HL-60/S4 treated with retinoic acid at 250 ng/mL for 4 days and 3 days (cell line): ENCODE results near the gene ALG10B.
"Not testable (repeated sequence)": the region's sequence is repeated elsewhere in the genome, so short reads cannot be mapped to it uniquely, and the experiment has no call there.

Experiments
- in situ Hi-C: fragments of 300-500 bp; cut with MboI; formaldehyde crosslinking; loops from 2 replicates; pipeline ENCODE4 v1.7.0; 2022; ENCODE audit warnings: low sequenced_read_pairs

Gene ALG10B, protein sequence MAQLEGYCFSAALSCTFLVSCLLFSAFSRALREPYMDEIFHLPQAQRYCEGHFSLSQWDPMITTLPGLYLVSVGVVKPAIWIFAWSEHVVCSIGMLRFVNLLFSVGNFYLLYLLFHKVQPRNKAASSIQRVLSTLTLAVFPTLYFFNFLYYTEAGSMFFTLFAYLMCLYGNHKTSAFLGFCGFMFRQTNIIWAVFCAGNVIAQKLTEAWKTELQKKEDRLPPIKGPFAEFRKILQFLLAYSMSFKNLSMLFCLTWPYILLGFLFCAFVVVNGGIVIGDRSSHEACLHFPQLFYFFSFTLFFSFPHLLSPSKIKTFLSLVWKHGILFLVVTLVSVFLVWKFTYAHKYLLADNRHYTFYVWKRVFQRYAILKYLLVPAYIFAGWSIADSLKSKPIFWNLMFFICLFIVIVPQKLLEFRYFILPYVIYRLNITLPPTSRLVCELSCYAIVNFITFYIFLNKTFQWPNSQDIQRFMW

DNA sequence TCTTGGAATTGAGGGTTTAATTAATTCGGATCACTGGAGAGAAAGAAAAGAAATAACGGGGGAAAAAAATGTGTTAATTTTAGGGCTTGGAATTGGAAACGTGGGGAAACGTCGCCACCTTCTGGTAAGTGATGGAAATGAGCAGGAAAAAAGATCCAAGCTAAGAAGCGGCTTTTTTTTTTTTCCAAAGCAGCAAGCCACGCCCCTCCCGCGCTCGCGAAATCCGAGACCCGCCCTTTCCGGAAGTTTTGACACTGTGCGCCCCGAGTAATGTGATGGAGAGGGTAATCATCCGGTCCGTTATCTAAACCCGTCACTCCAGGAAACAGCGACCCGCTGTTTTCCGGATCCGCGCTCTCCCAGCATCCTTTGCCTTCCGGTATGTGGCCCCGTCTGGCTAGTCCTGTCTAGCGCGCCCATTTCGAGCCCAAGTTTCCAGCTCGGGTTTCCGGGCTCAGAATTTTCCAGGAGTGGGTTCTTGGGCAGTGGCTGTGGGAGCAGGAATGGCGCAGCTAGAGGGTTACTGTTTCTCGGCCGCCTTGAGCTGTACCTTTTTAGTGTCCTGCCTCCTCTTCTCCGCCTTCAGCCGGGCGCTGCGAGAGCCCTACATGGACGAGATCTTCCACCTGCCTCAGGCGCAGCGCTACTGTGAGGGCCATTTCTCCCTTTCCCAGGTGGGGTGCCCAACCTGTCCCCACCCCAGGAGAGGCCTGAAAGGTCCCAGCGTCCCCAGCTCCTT, at the start of gene ALG10B:
Gene ALG10B (plus strand): TSS at position 384 of the 739 bp plus-strand sequence. CDS start 120 bp downstream, at position 504.
- in situ Hi-C loops, result loop anchor here (25.0 kb wide), 1 partner anchor 179 kb away; no protein-coding TSS in a partner anchor

DNA sequence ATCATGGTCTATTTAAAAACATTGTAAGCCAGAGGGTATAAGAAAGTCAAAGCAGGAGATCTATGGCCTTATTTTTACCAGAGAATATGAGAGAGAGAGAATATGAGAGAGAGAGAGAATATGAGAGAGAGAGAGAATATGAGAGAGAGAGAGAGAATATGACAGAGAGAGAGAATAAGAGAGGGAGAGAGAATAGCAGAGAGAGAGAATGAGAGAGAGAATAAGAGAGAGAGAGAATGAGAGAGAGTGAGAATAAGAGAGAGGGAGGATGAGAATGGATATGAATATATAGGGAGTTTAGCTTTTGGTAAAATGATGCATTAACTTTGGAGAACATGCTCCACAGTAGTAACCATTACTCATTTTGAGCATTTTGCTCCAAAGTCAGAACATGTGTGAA, 48.0 kb upstream of the ALG10B start:
- in situ Hi-C loops, result no loop called here

DNA sequence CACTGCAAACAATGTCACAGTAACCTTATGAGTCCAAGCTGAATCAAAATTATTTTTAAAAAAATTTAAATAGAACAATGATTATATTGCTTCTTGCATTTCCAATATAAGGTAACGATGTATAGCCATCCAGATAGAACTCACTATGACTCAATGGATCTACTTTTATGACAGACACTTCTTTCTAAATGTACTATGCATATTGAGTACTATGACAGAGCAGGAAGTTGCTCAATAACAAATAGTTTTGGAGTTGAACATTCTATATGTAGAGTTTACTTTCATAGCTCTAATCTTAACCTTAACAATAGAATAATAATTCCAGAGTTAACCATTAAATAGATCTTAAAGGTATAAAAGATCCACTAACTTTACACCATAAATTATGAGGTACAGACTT, 46.7 kb upstream of the ALG10B start:
- in situ Hi-C loops, result no loop called here

DNA sequence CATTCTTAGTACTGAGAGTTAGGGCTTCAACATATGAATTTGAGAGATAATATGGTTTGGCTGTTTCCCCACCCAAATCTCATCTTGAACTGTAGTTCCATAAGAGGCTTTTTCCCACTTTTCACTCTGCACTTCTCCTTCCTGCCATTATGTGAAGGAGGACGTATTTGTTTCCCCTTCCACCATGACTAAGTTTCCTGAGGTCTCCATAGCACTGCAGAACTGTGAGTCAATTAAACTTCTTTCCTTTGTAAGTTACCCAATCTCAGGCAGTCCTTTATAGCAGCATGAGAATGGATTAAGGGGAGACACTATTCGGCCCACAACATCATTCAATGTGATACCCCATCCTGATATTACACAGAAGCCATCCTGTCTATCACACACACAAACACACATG, 36.8 kb upstream of the ALG10B start:
- in situ Hi-C loops, result no loop called here

DNA sequence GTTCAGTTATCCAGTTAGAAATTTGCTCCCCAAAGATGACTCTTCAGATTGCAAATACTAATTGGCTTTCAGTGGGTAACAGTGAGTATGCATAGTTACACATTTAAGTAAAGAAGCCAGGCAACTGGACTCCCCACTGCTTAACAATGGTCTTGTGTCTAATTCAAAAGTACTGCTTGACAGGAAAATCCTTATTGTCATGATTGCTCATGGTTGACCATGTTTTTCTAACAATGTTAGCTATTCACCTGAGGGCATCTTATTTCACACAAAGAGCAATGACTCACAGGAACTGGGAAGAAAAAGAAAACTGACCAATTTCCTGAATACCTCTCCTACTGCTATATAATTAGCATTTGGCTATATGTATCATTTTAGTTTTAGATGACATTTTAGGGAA, 33.7 kb upstream of the ALG10B start:
- in situ Hi-C loops, result no loop called here

DNA sequence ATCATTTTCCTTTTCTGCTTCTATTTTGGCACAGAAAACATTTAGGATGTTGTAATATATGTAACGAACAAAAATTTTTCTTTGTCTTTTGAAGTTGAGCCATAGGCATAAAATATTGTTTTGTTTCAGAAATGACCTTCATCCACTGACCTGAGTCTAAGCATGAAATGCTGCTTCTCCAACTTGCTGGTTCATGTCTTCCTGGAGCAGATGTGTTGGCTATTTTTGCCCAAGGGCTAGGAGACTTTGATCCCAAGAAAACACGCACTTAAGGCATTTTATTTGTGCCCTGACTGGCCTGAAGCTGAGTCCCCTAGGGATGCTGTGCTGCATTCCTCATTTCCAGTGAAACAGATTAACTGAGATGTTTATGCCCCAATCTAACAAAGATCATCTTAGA, 27.2 kb upstream of the ALG10B start:
- in situ Hi-C loops, result no loop called here

DNA sequence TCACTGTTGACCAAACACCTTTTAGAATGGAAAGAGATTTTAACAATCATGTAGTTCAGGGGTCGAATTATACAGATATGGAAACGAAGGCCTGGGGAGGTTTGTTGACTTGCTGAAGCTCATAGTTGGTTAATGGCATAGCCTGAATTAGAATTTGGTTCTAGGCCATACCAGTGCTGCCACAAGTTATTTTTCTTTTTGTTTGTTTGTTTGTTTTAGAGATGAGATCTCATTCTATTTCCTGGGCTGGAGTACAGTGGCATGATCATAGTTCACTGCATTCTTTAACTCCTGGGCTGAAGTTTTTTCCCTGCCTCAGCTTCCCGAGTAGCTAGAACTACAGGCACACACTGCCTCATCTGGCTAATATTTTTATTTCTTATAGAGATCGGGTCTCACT, 25.4 kb upstream of the ALG10B start:
- in situ Hi-C loops, result no loop called here

DNA sequence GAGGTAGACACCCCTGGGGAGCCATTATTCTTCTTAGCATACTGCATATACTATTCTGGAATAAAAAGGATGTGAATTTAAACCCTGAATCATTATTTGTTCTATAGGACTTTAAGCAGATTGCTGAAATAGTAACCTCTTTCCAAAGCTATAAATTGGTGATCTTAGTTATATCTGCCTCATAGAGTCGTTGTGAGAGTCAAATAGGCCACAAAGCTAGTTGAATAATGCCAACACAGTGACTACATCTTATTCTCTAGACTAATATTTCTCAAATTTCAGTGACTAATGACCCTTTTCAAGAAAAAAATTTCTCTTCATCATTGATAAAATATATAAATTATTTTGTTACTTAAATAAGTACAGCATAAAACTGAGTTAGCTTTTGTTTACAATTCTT, 13.6 kb upstream of the ALG10B start:
- in situ Hi-C loops, result loop anchor here (25.0 kb wide), 1 partner anchor 166 kb away; no protein-coding TSS in a partner anchor

DNA sequence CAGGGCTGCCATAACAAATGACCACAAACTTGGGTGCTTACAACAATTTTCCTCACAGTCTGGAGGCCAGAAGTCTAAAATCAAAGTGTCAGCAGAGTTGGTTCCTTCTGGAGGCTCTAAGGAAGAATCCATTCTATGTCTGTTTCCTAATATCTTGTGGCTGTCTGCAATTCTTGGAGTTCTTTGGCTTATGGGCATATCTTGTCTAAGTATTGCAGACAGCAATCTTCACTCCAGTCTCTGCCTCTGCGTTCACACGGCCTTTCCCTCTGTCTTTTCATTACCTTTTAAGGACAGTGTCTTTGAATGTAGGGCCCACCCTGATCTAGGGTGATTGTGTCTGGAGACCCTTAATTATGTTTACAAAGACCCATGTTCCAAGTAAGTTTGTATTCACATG, 5.4 kb downstream of the ALG10B start:
- in situ Hi-C loops, result loop anchor here (25.0 kb wide), 1 partner anchor 185 kb away; no protein-coding TSS in a partner anchor

DNA sequence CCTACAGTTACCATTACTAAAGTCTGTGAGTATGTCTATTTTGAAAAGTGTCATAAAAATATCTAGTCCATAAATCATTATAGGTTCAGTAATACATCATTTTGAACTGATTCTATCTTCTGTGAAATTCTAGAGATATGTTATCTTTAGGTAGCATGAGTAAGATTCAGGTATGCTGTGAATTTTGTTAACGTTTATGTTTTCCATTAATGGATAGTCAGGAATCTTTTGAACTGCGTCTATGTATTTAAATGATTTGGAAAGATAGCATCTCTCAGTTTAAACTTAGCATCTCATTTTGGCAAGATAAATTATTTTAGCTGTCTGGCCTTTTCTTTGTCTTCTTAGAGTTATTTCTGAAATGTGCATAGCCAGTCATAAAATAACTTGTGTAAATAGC, 8.3 kb downstream of the ALG10B start:
- in situ Hi-C loops, result loop anchor here (25.0 kb wide), 1 partner anchor 188 kb away; no protein-coding TSS in a partner anchor

DNA sequence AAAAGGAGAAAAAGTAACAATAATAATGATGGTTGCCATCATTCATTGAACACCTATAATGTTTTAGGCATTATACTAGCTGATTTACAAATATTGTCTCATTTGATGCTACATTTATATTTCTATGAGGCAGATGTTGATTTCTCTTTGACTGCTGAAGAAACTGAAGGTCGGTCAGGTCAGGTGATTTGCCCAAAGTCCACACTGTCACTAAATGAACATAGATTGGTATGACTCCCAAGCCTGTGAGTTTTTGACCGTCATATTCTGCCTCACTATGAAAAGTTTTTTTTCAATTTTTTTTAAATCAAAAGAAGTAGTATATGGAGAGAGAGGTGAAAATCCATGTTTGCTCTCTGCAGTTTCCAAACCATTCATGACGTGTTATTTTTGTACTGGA, 10.8 kb downstream of the ALG10B start:
- in situ Hi-C loops, result no loop called here

DNA sequence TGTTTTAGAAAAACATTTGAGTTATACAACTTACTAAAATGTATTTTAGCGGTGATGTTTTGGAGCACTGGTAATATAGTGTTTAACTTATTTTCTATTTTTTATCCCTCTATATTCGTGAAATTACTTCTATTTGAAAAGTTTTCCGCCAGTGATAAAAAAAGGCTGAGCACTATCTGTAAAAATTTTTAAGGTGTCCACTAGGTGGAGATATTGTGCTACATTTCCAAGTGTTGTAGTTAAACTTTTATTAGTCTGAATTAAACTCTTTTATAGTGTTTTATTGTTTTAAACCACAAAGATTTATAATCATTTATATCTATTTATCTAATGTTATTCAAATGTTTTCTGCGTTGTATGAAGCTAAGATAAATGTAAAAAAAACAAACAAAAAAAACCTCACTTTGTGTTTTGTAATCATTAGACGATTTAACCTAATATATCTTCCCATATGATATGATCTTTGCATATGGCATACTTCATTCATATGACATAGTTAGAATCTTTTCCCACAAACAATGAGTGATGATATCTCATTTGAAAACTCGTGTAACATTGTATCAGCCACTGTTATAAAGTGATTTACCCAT, 11.8 kb downstream of the ALG10B start:
- in situ Hi-C loops, result no loop called here

DNA sequence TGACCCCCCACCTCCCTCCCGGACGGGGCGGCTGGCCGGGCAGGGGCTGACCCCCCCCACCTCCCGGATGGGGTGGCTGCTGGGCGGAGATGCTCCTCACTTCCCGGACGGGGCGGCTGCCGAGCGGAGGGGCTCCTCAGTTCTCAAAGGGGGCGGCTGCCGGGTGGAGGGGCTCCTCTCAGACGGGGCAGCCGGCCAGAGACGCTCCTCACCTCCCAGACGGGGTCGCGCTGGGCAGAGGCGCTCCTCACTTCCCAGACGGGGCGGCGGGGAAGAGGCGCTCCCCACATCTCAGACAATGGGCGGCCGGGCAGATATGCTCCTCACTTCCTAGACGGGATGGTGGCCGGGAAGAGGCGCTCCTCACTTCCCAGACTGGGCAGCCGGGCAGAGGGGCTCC, 13.8 kb downstream of the ALG10B start:
- in situ Hi-C loops, result not testable (repeated sequence)

DNA sequence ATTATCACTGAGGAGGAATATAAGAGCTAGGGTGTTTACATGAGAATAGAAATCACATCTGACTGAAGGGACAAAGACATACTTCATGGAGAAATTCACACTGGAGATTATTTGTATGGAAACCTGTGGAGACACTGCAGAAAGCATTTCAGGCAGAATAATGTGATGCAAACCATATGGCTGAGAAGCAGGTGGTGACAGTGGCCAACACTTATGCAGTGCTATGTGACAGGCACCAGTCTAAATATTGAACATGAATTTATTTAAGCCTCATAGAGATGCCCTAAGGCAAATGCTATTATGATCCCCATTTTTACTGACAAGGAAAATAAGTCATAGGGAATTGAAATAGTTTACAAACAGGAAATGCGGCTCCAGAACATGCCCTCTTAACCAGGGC, 16.2 kb downstream of the ALG10B start:
- in situ Hi-C loops, result no loop called here

DNA sequence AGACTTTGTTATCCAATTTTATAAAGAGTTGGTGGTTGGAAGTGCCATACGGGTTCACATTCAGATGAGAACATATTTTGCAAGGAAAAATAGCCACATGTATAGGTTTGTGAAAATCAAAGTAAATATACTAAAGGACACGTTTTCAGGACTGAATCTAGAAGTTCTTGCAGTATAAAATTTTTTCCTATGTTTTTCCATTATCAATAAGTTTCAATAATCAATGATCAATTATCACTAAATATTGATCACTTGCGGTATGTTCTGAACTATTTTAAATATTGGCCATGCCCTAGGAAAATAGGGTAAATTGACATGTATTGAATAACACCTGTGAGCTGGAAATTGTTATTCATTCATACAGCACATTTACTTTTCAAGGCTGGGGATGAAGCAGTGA, 25.9 kb downstream of the ALG10B start:
- in situ Hi-C loops, result no loop called here

DNA sequence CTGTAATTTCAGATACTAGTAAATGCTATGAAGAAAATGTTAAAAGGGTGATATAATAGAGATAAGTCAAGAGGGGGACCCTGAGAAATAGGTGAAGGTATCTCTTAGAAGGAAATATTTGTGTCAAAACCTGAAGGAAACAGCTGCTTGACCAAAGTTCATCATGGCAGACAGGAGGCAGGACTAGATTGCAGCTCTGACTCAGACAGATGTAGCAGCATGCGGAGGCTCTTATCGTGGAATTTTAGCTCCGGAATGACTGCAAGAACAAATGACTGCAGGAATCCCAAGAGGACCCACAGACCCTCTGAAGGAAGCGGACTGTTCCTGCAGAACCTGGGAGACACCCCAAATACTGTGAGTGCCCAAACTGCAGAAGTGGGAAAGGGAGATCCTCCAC, 26.7 kb downstream of the ALG10B start:
- in situ Hi-C loops, result not testable (repeated sequence)

DNA sequence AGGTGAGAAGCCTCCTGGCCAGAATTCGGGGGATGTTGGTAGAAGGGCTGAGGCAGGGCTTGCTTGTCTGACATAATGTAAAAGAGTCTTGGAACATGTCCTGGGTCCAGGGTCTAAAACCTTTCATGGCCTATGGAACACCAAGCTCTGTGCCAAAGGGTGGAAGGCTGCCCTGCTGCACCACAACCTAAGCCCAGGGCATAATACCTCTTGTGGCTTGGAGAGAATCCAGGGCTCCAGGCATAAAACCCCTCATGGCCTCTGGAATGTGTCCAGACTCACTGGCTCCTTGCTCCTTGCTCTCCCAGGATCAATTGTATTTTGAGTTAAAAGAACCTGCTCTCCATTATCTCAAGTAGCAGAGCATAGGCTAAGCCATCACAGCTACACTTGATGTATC, 27.3 kb downstream of the ALG10B start:
- in situ Hi-C loops, result not testable (repeated sequence)

DNA sequence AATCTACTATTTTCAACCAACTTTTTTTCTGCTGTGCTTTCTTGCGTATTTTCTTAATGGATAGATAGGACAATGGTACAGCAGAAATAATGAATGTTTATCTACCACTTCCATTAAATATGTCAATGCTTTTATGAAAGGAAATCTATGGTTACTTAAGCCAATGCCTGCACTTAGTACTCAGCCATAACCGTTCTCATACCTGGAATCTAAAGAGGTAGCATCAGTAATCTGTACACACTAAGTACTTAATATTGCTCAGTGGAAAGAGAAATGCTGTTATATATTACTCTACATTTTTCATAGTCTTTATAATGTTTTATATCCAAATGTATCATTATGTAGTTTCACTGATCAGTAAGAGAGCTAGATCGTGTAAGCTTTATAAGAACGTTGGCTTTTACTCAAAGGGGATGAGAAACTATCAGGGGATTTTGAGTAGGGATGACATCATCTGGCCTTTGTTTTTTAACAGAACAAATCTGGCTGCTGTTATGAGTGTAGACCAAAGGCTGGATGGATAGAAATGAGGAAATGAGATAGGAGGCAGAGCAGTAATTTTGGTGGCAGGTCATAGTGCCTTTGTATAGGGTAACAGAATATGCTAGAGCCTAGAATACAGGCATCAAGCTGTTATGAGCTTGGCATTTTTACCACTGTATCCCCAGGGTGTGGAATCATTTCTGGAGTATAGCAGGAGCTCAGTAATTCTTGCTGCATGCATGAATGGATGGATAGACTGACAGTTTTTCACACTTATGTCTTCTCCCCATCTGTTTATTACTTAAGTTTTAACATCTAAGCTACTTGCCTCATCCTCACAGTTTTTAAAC, 34.0 kb downstream of the ALG10B start:
- in situ Hi-C loops, result no loop called here

DNA sequence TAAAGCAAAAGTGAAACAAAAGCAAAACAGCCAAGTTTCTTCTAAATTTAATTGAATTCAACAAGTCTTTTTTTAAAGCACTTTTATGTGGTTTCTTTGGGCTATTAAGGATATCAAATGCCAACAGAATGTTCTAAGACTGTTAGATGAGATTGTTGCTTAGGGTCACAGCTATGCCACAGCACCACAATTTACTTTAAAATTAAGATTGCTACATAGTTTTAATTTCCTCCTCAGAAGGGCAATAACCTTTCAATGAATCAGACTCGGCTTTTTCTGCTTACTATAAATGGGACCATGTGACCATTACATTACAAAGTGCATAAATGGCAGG, 34.6 kb downstream of the ALG10B start:
- in situ Hi-C loops, result not testable (repeated sequence)

DNA sequence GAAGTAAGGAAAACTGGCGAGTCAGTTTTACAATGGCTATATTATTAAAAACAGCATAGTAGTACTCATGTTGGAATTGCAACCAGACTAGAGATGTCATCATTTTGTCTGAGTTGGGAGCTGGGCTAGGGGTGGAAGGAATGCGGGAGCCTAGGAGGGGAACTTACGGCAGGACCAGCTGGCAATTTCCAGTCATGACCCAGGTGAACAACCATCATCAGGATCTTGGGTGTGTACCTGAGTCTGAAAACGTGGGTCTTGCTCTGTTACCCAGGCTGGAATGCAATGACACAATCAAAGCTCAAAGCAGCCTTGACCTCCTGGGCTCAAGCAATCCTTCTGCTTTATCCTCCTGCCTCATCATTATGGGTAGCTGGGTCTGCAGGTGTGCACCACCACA, 50.9 kb downstream of the ALG10B start:
- in situ Hi-C loops, result no loop called here

DNA sequence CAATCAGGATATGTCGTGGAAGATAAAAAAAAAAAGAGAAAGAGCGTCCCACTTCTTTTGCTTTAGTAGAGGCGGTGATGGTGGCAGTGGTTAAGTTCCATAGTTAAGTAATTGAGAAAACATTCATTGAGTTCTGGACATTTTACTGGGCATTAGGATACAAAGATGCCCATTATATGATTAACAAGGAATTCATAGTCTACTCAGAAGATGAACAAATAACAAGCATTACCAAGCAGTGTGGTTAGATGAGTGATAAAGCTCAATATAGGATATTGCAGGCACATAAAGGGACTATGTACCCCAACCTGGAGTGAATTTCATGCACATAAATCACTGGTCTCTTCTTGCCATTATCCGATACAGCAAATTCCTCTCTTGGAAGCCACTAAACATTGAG, 53.7 kb downstream of the ALG10B start:
- in situ Hi-C loops, result no loop called here
